Mesendoderm (in vitro differentiated cells): Measurements from ENCODE around the gene RALGAPB.
A peak's percentile ranks its signal among the peaks of the same experiment; 100 is the strongest.
"Not testable (repeated sequence)": the region's sequence is repeated elsewhere in the genome, so short reads cannot be mapped to it uniquely, and the experiment has no call there.

ENCODE experiments used
- DNase-seq: peaks from one replicate; pipeline ENCODE4 v3.0.0; 2013
- H2AK5ac ChIP-seq: 2 replicates; pipeline ENCODE4 v1.6.1; 2013; ENCODE audit warnings: low read length, inconsistent platforms
- H2BK120ac ChIP-seq: 2 replicates; pipeline ENCODE4 v1.6.1; 2013; ENCODE audit warnings: low read depth, mild to moderate bottlenecking, low read length, moderate library complexity, mixed read lengths
- H2BK15ac ChIP-seq: replicated peaks from 2 replicates; pipeline ENCODE4 v1.6.1; 2013; ENCODE audit warnings: low read depth, mild to moderate bottlenecking, moderate library complexity
- H2BK5ac ChIP-seq: 2 replicates; pipeline ENCODE4 v1.6.1; 2013; ENCODE audit warnings: low read length, inconsistent platforms
- H3K18ac ChIP-seq: 2 replicates; pipeline ENCODE4 v1.6.1; 2013; ENCODE audit warnings: mild to moderate bottlenecking, low read length, mixed read lengths
- H3K23ac ChIP-seq: one replicate; pipeline ENCODE4 v1.6.1; 2013; ENCODE audit warnings: low read length
- H3K27ac ChIP-seq: 2 replicates; pipeline ENCODE4 v1.5.1; 2013; ENCODE audit warnings: low read depth, mild to moderate bottlenecking, inconsistent platforms, low read length, moderate library complexity
- H3K27me3 ChIP-seq: 2 replicates; pipeline ENCODE4 v1.6.1; 2013; ENCODE audit warnings: low read length, control low read depth, mild to moderate bottlenecking, inconsistent platforms; ENCODE audit not compliant: insufficient read depth, poor library complexity
- H3K36me3 ChIP-seq: 2 replicates; pipeline ENCODE4 v1.6.1; 2013; ENCODE audit warnings: low read length, inconsistent platforms; ENCODE audit not compliant: control insufficient read depth, insufficient read depth
- H3K4ac ChIP-seq: one replicate; pipeline ENCODE4 v1.6.1; 2013; ENCODE audit warnings: low read depth, mild to moderate bottlenecking, low read length, moderate library complexity
- H3K4me1 ChIP-seq: 2 replicates; pipeline ENCODE4 v1.6.1; 2013; ENCODE audit warnings: low read depth, low read length, inconsistent platforms; ENCODE audit not compliant: control insufficient read depth
- H3K4me2 ChIP-seq: 2 replicates; pipeline ENCODE4 v1.6.1; 2013; ENCODE audit warnings: low read length
- H3K4me3 ChIP-seq: 2 replicates; pipeline ENCODE4 v1.5.1; 2013; ENCODE audit warnings: mild to moderate bottlenecking, low read length
- H3K56ac ChIP-seq: one replicate; pipeline ENCODE4 v1.6.1; 2013; ENCODE audit warnings: low read length
- H3K79me1 ChIP-seq: 2 replicates; pipeline ENCODE4 v1.6.1; 2013; ENCODE audit warnings: low read length, inconsistent platforms
- H3K79me2 ChIP-seq: 2 replicates; pipeline ENCODE4 v1.6.1; 2013; ENCODE audit warnings: mild to moderate bottlenecking, low read length; ENCODE audit not compliant: control insufficient read depth, insufficient read depth
- H3K9ac ChIP-seq: 2 replicates; pipeline ENCODE4 v1.6.1; 2013; ENCODE audit warnings: low read length, inconsistent platforms
- H4K5ac ChIP-seq: one replicate; pipeline ENCODE4 v1.6.1; 2013; ENCODE audit warnings: low read length
- H4K8ac ChIP-seq: one replicate; pipeline ENCODE4 v1.6.1; 2013; ENCODE audit warnings: low read depth, mild to moderate bottlenecking, control low read depth, low read length, moderate library complexity
- WGBS: extraction: QIAGEN DNeasy Blood & Tissue Kit; methylation state at CpG from one replicate; pipeline ENCODE4 v1.1.7; 2013; ENCODE audit warnings: low lambda C conversion rate, missing lambda C conversion rate; ENCODE audit not compliant: insufficient coverage; ENCODE audit errors: extremely low coverage; 5-methylcytosine and 5-hydroxymethylcytosine counted together

RALGAPB gene

GRCh38 chr20:38461167-38461566, 11.5 kb upstream of the RALGAPB start:
- H3K79me1 ChIP-seq, H3K56ac ChIP-seq, H3K27ac ChIP-seq, H3K4me3 ChIP-seq, H3K9ac ChIP-seq, H2BK15ac ChIP-seq, H3K23ac ChIP-seq, DNase-seq, H3K36me3 ChIP-seq, H3K4me1 ChIP-seq, H2BK5ac ChIP-seq, H4K8ac ChIP-seq, H3K27me3 ChIP-seq, H2AK5ac ChIP-seq, H3K79me2 ChIP-seq, H4K5ac ChIP-seq, H3K4ac ChIP-seq, H3K4me2 ChIP-seq, H2BK120ac ChIP-seq, H3K18ac ChIP-seq: not testable (repeated sequence)
- WGBS, result no CpG with 5 or more reads among the region's 33 CpGs

GRCh38 chr20:38461569-38461968, 11.1 kb upstream of the RALGAPB start:
- H3K4me3 ChIP-seq, H2AK5ac ChIP-seq, H3K18ac ChIP-seq, H3K27me3 ChIP-seq, H3K79me2 ChIP-seq, H3K4me1 ChIP-seq, H2BK5ac ChIP-seq, H3K79me1 ChIP-seq, H3K27ac ChIP-seq, H4K8ac ChIP-seq, DNase-seq, H3K23ac ChIP-seq, H3K4me2 ChIP-seq, H2BK15ac ChIP-seq, H2BK120ac ChIP-seq, H4K5ac ChIP-seq, H3K9ac ChIP-seq, H3K36me3 ChIP-seq, H3K4ac ChIP-seq, H3K56ac ChIP-seq: not testable (repeated sequence)
- WGBS, result no CpG with 5 or more reads among the region's 30 CpGs

- H3K27me3 ChIP-seq, result no peaks in the 10 kb centered on the region
- no peak overlapping the region for H3K56ac ChIP-seq
- H3K79me1 ChIP-seq, result no peaks in the 10 kb centered on the region
- no peak overlapping the region for H3K27ac ChIP-seq
- no CpG with 5 or more reads among the region's 2 CpGs for WGBS
- no peak overlapping the region for H4K5ac ChIP-seq
- no peak overlapping the region for H3K9ac ChIP-seq
- H3K23ac ChIP-seq, result no peak overlapping the region
- H3K79me2 ChIP-seq, result no peaks in the 10 kb centered on the region
- no peak overlapping the region for H4K8ac ChIP-seq
- H2BK5ac ChIP-seq, result no peak overlapping the region
- H2AK5ac ChIP-seq, result no peak overlapping the region
- H3K36me3 ChIP-seq, result no peaks in the 10 kb centered on the region
- H2BK120ac ChIP-seq, result no peak overlapping the region
- H3K4me1 ChIP-seq, result no peaks in the 10 kb centered on the region
- H3K4me2 ChIP-seq, result no peak overlapping the region
- H3K4me3 ChIP-seq, result no peak overlapping the region
- no peak for DNase-seq
- H3K18ac ChIP-seq, result no peak overlapping the region
- no peak overlapping the region for H3K4ac ChIP-seq
- no peak overlapping the region for H2BK15ac ChIP-seq
Measured at GRCh38 chr20:38466171-38466570, 6.5 kb upstream of the RALGAPB start.

GRCh38 chr20:38466983-38467382, 5.7 kb upstream of the RALGAPB start:
- Histone ChIP-seq H3K18ac (no peak overlapping the region), H3K79me1 (no peaks in the 10 kb centered on the region), H3K4me3 (no peak overlapping the region), H2BK5ac (no peak overlapping the region), H3K36me3 (no peaks in the 10 kb centered on the region), H2BK120ac (no peak overlapping the region), H2BK15ac (no peak overlapping the region), H3K4me1 (no peaks in the 10 kb centered on the region), H3K23ac (no peak overlapping the region), H3K9ac (no peak overlapping the region), H4K8ac (no peak overlapping the region), H3K79me2 (no peaks in the 10 kb centered on the region), H4K5ac (no peak overlapping the region), H3K4ac (no peak overlapping the region), H3K27ac (no peak overlapping the region), H3K56ac (no peak overlapping the region), H3K27me3 (no peaks in the 10 kb centered on the region), H3K4me2 (no peak overlapping the region), H2AK5ac (no peak overlapping the region)
- WGBS, result no CpG with 5 or more reads among the region's 3 CpGs
- no peak for DNase-seq

- Histone ChIP-seq H2BK5ac (no peak overlapping the region), H2BK120ac (no peak overlapping the region), H3K4me3 (no peak overlapping the region), H4K8ac (no peak overlapping the region), H3K23ac (no peak overlapping the region), H3K9ac (no peak overlapping the region), H3K36me3 (no peaks in the 10 kb centered on the region), H3K56ac (no peak overlapping the region), H3K79me2 (peaks cover 24% of the 10 kb centered on the region), H3K79me1 (peaks cover 10% of the 10 kb centered on the region), H3K4me2 (no peak overlapping the region), H4K5ac (no peak overlapping the region), H3K4me1 (peaks cover 2% of the 10 kb centered on the region), H3K18ac (no peak overlapping the region), H3K27ac (no peak overlapping the region), H3K4ac (no peak overlapping the region), H2BK15ac (no peak overlapping the region), H2AK5ac (no peak overlapping the region), H3K27me3 (no peaks in the 10 kb centered on the region)
- no peak for DNase-seq
- no CpG with 5 or more reads among the region's 1 CpG for WGBS
Measured at GRCh38 chr20:38471245-38471644, 1.4 kb upstream of the RALGAPB start.

GRCh38 chr20:38471987-38472512, 593 bp upstream of the RALGAPB start:
- peaks cover 2% of the 10 kb centered on the region for H3K4me1 ChIP-seq
- no peaks in the 10 kb centered on the region for H3K27me3 ChIP-seq
- no peak overlapping the region for H2BK15ac ChIP-seq
- peak overlapping the region; percentile 83 for H3K56ac ChIP-seq
- H2BK5ac ChIP-seq, result no peak overlapping the region
- no peak overlapping the region for H3K18ac ChIP-seq
- H3K79me2 ChIP-seq, result peaks cover 27% of the 10 kb centered on the region
- no peak overlapping the region for H4K5ac ChIP-seq
- no peaks in the 10 kb centered on the region for H3K36me3 ChIP-seq
- H3K4ac ChIP-seq, result no peak overlapping the region
- no peak overlapping the region for H3K27ac ChIP-seq
- peak overlapping the region; percentile 73 for H3K9ac ChIP-seq
- H3K4me3 ChIP-seq, result peak overlapping the region; percentile 29
- H2BK120ac ChIP-seq, result no peak overlapping the region
- no peak overlapping the region for H2AK5ac ChIP-seq
- peaks cover 10% of the 10 kb centered on the region for H3K79me1 ChIP-seq
- peak overlapping the region; percentile 94 for H3K4me2 ChIP-seq
- H4K8ac ChIP-seq, result no peak overlapping the region
- DNase-seq, result no peak
- no peak overlapping the region for H3K23ac ChIP-seq
- WGBS, result no CpG with 5 or more reads among the region's 12 CpGs
